Ureter (tissue), 1 donor: ENCODE results near the gene LTBP3. TPM values are rescaled to one million over a fixed set of nuclear protein-coding genes. Genes with fewer than 3 reads are reported as not detected.
A peak's percentile ranks its signal among the peaks of the same experiment; 100 is the strongest.
"Not testable (repeated sequence)": the region's sequence is repeated elsewhere in the genome, so short reads cannot be mapped to it uniquely, and the experiment has no call there.

ENCODE experiments used
- DNase-seq: peaks from one replicate; pipeline ENCODE4 v3.0.0-alpha.2; 2020; ENCODE audit warnings: low spot score
- total RNA-seq: library from RNA; stranded (reverse); gene quantifications from one replicate; pipeline ENCODE4 v1.2.4, GENCODE V29; 2023
- donor health status: DM: yes; HTN: yes; CAD: no.

LTBP3 gene
- total RNA-seq, 1 donor from 2014 or later = 120 TPM

GRCh38 chr11:65571940-65572339 is 13.8 kb upstream of the LTBP3 start:
- DNase-seq = no peak

- no peak for DNase-seq
Measured at GRCh38 chr11:65571420-65571819, 13.3 kb upstream of the LTBP3 start.

DNA sequence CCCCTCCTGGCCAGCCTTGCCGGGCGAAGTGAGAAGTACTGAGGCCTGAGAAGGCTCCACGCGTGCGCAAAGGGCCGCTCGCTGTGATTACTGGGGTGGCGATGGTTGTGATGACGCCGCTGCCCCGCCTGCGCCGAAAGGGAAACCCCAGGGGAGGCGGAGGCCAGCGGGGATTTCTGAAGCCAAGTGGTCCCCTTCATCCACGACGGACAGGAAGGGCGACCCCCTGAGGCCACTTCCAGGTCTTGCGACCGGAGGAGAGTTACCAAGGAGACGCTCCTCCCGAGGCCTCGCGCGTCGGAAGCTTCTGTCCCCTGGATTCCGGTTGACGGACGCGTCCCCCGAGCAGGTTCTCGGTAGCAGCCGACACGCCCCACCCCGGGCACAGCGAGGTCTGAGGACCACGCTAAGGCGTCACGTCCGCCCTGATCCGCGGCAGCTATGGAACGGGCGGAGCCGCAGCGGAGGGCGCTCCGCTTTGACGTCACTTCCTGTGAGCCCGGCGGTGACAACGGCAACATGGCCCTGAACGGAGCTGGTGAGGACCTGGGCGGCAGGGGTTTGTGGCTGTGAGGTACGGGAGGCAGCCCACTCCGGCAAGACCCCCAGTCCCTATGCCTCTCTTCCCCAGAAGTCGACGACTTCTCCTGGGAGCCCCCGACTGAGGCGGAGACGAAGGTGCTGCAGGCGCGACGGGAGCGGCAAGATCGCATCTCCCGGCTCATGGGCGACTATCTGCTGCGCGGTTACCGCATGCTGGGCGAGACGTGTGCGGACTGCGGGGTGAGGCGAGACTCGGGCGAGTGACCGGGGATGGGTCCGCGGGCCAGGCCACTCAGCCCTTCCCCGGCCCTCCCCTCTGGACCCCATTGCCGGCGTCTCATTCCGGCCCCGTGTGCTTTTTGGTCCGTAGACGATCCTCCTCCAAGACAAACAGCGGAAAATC is 12.1 kb upstream of the LTBP3 start, which contains the start of gene ZNRD2:
Gene ZNRD2 (plus strand): TSS at position 505 of the 946 bp plus-strand sequence. CDS start 15 bp downstream, at position 520.
- peak; percentile 98 for DNase-seq

GRCh38 chr11:65569164-65569972 is 11.2 kb upstream of the LTBP3 start:
- DNase-seq = no peak

DNA sequence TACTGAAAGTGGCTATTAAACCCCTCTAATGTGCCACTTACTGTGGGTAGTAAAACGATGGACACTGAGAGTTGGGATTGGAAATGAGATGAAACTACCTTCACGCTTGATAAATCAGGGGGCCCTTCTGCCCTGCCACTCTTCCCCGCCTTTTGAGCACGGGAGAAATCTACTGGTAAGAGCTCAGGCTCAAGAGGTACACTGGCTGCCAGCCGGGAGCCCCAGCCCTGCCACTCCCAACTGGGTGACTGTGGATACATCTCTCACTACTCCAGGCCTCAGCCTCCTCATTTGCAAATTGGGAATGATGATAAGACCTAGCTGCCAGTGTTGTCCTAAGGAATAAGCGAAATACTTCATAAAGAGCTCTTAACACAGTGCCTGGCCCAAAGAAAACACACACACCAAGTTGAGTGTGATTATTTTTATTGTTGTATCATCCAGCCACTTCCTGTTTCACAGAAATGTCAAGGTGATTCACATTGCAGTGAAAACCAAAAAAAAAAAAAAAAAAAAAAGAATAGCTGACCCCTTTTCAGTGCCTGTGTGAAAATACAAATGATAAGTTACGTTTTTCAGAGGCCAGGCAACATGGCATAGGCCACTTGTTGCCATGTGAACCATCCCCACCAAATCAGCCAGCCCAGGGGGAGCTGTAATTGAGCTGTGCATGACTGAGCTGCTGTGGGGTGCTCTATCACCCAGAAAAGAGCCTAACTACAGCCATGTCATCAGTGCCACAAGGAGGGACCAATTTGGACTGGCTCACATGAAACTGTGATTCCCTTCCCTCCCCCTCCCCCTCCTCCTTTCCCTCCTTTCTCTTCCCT is 7.7 kb upstream of the LTBP3 start:
- no peak for DNase-seq

GRCh38 chr11:65564879-65565559 is 6.9 kb upstream of the LTBP3 start:
- not testable (repeated sequence) for DNase-seq

- DNase-seq = no peak
Measured at GRCh38 chr11:65563601-65564000, 5.4 kb upstream of the LTBP3 start.

- no peak for DNase-seq
Measured at GRCh38 chr11:65562788-65563187, 4.6 kb upstream of the LTBP3 start.

DNA sequence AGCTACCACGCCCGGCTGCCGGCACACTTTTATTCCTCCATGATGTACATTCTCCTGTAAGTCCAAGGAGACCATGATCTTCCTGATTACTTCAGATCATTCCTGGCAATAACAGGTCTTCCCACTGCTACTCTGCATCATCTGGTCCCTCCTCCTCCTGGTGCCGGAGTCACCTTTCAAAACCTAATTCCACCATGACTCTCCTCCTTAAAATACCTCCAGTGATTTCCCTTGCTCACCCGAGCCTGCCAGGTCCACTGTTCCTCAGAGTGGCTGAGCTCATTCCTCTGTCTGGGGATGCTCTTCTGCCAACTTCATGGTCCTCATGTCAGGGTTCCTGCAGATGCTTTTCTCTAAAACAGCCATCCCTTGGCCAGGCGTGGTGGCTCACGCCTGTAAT is 3.9 kb upstream of the LTBP3 start:
- no peak for DNase-seq

GRCh38 chr11:65560555-65561418 is 2.6 kb upstream of the LTBP3 start:
- no peak for DNase-seq

DNA sequence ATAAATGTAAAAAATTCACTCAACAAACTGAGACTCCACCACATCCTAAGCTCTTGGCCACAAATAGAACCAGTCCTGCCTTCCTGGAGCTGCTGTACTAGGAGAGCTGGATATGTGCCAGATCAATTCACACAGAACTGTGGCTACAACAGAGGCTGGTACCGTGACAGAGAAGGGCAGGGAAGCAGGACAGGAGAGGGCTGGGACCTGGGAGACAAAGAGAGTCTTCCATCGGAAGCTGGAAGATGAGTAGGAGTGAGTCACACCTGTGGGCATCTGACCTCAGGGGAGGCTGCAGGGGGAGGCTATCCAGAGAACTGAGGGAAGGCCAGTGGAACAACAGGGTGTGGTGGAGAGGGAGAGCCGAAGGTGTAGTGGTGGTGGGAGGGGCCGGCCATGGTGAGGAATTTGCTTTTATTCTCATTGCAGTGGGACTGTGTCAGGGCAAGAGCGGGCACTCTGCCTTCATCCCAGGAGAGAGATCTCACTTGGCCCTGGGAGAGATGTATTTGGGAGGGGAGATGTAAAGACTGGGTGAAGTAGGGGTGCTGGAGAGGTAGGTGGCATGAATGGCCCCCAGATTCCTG is 1.9 kb upstream of the LTBP3 start:
- no peak for DNase-seq

GRCh38 chr11:65559535-65559934 is 1.4 kb upstream of the LTBP3 start:
- no peak for DNase-seq

GRCh38 chr11:65558930-65559509 is 861 bp upstream of the LTBP3 start:
- DNase-seq = peak; percentile 73

GRCh38 chr11:65557280-65558001 is 718 bp downstream of the LTBP3 start:
- DNase-seq = no peak

DNA sequence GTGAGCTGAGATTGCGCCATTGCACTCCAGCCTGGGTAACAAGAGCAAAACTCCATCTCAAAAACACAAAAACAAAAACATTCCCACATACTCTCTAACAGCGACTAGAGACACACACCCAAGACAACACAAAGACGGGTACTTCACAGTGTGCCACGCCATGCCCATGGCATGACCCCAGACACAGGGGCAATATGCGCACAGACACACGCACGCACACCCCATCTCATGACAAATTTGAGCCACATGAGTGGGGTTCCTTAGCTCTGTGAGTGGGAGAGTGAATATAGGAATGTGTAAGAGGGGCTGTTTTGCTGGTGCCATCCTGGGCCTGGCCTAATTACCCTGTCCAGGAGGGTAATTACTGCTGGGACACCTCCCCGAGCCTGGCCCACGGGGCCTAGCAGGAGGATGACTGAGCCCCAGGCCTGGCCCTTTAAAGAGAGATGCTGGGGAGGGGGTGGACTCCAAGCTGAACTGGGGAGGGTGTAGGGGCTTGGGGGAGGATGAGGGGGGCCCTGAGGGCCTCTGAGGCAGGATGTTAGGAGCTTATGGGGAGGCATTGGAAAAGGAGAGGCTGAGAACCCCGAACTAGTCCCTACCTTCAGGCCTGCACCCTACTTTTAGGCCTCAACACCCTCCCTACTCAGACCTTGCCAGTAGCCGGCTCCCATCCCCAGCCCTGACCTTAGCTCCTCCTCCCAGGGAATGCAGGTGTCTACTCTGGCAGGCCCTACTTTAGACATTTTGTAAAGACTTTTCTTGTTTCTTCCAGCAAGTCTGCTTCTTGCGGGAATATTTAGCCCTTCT is 1.5 kb downstream of the LTBP3 start:
- no peak for DNase-seq

DNA sequence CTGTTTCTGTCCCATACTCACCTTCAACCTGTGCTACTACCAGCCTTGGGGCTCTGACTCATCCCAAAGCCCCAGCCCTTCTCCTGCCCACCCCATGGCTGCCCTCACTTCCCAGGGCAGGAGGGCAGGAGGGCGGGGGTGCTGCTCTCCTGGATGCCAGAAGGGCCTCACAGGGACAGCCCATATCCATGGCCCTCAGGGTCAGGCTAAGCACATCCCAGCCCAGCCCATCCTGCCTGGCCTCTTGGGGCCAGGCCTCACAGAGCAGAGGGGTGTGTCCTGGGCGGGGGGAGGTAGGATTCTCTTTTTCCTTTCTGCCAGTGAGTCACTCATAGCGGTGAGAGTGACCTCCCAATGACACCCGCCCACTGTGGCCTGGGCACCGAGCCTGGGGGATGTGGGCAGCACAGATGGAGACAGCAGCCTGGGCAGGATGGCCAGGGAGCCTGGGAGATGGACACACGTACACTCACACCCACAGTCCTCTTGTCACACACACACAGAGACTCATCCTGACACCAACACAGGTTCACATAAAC is 2.4 kb downstream of the LTBP3 start:
- DNase-seq = no peak

DNA sequence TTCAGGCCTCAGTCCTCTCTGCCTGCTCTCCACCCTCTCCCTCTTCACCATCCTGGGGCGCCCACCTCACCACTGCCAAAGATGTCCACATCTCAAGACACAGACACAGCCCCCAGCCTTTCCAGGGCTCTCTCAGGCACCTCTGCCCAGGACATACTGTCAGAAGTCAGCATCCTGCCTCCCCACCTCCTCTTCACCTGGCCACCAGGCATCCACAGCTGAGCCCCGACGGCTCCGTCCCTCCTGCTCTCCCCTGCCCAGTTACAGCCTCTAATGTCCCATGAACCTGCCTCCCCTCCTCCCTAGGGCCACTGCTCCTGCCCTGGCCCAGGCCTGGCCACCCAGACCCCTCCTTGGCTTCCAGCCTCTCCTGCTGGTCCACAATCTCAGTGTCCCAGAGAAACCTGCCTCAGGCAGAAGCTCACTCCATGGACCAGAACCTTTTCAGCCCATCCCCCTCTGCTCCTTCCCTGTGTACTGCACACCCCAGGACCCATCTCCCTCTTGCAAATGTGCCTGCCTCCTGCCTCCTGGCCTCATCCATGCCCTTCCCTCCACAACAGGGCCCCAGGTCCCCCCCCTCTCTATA is 3.2 kb downstream of the LTBP3 start:
- no peak for DNase-seq
